Fibroblast of skin of abdomen (primary cell): ENCODE measurements around the gene RASSF5.
A peak's percentile ranks its signal among the peaks of the same experiment; 100 is the strongest.

Experiments
- DNase-seq: peaks from one replicate; pipeline ENCODE4 v3.0.0-alpha.2; 2013

The RASSF5 gene

DNA sequence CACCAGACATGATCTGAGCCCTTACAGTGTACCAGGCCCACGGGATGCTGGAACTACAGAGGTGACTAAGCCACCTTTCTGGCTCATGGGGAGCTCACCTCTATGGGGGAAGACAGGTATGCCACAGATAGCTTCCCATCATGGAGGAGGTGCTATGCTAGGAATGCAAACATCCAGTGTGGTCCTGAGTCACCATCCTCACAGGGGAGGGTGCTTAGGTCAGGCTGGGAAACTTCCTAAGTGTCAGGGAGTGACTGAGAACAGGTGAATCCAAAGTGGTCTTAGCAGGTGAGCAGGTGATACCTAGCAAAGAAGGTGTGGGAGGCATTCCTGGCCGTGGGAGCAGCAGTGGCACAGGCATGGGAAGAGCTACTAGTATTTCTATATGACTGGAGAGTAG, 8.6 kb upstream of the RASSF5 start:
- no peak for DNase-seq

DNA sequence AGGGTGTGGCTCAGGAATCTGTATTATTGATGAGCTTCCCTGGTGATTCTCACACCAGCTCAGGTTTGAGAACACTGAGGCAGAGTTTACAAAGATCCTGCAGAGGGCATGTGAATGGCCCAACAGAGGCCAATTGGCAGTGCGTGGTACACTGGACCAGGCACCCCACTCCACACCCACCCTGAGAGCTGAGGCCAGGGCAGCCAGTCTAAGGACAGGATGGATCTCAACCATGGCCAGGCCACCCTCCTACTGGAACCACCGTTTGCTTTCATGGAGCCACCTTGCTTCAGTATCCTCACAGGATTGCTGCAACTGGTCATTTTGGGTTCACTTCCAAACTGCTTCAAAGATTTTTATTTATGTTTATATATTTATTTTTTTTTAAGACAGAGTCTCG, 7.3 kb upstream of the RASSF5 start:
- DNase-seq: no peak

DNA sequence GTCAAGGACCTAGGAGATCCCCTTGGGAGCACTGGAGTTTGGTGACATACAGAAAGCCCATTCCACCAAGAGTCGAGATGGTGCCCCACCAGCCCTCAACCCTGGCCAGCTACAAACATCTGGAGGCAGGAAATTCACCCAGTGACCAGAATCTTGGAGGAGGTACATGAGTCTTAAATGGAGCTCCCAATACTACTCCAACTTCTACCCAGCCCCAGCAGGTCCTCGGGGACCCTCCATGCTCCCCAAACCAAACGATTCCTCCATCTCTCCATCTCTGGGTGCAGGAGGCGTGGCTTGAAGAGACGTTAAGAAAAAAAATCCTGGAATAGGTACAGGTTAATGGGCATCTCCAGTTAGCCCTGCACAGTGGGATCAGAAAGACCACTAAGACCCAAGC, 5.5 kb upstream of the RASSF5 start:
- no peak for DNase-seq

DNA sequence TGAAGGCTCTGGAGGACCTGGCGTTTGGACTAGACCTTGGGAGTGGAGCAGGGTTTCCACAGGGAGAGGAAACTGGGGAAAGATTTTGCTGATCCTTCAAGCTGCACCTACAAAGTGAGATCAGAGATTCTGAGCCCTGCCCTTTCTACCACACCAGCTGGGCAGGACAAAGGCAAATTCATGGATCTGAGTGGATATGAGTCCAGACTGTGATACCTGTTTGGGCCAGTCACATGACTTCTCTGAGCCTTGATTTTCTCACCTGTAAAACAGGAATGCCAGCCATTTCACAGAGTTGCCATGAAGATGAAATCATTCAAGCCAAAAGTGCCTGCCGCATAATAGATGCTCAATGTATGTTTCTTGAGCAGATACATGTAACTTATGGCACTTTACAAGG, 4.9 kb upstream of the RASSF5 start:
- no peak for DNase-seq

DNA sequence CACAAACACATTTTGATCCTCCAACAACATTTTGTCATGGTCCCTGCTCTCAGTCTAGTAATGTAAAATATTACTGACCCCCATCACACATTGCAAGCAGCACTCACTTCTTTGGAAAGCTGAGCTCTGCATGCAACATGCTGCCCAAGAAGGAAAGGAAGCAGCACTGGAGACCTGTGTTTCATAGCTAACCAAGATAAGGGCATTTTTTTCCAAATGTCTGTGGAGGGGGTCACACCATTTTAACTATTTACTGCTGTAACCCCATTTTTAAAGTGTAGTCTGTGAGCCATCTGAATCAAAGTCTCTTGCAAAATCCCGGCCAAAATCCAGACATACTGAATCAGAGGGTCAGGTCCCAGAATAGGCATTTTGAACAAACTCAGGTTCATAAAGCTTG, 4.5 kb upstream of the RASSF5 start:
- DNase-seq: no peak

DNA sequence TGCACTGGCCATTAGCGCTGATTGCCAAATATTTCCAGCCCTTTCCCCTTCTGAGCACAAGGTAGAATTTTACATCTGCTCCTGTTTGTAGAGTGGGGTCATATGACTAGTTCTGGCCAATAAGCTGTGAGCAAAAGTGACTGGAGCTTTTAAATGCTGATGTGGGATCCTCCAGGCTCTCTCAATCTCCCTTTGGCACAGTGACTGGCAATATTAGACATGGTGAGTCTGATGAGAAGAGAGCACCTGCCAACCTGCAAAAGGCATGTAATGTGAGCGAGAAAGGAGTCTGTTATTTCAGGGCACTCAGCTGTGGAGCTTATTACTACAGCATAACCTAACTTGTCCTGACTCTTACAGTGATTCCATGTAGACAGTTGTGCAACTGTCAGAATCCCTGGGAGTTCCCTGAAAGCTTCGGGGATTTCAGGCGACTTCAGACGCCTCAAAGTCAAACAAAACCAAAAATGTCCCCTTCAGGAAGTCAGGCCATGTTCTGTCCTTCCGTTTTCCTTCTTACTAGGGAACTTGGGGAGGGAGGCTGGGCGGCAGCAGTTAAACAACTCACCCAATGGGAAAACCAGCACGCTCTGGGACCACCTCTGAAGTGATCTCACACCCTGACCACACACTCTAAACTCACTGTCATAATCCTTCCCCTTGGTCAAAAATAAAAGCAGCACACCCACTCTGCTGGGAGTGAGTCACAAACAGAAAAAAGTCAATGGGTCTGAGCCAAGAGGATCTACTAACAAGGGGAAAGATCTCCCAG, 3.6 kb upstream of the RASSF5 start:
- DNase-seq: peak; percentile 94

DNA sequence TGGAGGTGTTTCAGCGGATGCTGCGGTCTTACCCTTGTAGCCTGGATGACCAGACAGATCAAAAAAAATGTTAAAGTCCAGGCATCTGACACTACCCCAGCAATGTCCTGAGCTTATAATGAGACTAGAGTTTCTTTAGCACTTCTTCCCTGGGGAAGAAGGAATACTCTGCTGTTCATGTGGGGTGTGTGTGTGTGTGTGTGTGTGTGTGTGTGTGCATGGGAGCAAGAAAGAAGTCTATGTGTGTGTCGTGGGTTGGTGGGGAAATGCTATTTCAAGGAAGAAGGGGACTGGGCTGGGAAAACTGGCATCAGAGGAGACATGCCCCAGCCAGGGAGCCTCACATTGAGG, 3.0 kb upstream of the RASSF5 start:
- DNase-seq: no peak

DNA sequence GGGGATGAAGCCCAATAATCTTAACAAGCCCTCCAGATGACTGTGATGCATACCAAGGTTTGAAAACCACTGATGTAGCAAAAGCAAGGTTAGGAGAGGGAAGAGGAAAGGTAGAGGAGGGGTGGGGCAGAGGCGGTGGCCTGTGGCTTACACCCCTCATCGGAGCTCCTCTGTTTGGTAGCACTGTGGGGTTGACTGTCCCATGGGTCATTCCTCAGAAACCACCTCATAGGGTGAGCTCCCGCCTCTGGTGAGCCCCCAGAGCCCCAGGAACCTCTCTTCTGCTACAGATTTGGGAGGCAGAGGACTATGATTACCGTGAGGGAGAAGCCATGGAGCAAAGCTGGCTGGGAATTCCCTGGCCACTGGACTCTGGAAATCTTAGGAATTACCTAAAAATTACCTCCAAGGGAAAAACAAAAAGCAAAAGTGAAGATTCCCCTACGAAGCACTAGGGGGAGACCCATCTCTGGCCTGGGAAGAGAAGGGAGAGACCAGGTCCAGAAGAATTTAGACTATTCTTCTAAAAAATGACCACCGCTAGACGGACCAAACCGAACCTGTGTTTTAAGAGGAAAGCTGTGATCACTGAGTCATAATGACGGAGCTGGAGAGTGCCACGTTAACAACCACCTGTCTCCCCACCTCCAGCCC, 1.5 kb upstream of the RASSF5 start:
- DNase-seq: peak; percentile 34

DNA sequence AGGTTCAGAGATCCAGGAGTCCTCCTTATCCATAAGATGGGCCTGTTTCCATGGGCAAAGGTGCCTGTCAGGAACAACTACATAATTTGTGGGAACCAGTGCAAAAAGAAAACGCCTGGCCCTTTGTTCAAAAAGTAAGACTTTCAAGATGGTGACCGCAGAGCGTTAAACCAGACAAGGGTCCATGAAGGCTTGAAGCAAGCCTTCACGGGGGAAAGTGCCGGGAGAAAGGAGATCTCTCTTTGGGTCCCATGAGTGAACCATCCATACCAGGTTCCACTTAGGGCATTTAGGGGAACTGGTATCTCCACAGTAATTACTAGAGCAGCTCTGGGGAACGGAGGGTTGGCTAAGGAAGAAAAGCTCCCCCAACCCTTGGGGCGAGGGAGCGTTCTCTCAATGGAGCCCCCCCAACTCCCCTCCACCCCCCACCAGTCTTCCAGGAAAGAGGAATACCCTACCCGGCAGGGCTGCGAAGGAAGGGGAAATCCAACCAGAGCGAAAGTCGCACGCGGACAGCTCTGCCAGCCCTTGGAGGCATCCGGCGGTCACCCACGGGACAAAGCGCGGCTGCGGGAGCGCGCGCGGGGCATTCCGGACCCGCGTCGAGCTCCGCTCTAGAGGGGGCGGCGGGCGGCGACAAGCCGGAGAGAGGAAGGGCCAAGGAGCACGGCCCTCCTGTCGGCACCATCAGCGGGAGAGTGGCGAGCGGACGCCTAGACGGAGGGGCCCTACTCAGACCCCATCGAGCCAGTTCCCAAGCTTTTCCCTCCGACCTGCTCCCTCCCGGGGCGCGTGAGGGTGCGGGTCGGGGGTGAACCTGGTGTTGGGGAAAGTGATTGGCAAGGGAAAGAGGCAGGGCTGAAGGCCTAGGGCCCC, 687 bp upstream of the RASSF5 start:
- no peak for DNase-seq

DNA sequence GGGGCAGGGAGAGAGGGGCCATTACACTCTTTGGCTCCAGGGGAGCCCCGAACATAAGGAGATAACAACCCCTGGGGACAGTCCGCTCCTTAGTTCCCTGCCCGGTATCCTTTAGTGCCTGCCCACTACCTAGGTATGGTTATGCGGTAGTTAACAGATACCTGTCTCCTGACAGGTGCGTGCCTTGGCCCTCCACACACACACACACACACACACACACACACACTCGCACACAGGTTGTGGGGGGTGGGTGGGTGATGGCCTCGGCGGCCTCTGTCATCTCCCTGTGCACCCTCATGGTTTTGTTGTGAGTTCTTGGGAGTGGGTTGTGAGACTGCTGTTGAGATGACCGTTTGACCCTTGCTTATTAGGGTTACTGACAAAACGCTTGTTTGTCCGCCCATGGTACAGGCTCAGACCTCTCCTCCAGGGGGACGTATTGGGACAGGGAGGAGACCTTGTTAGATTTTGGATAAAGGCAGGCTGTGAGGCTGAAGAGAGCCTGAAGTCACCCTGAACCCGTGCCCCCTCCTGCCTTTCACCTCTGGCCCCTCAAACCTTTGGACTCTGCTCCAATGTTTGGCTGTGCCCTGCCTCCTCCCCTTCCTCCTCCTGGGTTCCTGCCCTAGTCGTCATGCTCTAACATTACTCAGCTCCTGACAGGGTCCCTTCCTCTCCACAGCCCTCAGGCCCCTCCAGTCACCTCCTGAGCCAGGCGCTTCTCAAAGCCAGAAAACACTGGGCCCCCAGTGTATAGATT, 979 bp downstream of the RASSF5 start:
- DNase-seq: no peak

DNA sequence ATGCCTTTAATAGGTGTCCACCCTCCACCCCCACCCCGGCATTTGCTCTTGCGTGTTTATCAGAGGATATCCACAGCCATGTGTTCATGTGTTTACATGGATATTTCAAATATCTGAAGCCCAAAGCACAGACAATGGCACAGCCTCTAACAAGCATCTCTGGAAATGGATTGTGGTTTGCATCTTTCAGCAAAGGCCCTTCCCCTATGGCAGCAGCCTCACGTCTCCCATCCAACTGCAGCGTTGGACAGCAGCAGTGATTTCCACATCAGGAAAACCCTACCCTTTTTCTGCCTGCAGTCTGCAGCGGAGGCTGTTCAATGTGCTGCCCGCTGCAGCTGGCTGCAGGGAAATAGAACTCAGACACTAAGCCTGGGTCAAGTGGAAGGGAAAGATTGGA, 1.6 kb downstream of the RASSF5 start:
- peak; percentile 73 for DNase-seq

DNA sequence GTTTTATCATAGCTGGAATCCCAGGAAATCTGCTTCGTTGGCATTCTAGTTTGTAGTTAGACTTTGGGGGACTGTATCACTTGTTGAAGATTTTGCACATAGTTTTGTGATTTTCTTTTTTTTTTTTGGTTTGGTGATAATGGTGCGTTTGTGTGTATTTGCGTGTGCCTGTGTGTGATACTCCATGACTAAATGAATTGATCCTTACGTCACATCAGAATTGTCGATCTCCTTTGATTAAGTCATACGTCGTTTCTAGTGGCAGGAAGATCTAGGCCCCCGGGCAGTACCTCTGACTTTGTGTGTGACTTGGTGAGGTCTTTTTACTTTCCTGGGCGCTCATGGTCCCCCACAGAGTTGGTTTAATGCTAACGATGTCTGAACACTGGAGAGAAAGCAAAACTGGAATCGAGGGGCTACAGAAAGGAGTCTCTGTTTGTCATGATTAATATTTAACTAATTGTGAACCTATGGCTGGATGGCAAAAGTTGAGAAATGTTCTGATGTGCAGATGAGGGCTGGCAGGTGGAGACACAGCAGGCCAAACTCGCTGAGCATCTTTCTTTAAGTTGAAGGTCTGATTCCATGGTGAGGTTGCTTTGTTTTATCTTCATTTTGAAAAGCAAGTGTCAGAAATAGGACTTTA, 2.4 kb downstream of the RASSF5 start:
- no peak for DNase-seq

DNA sequence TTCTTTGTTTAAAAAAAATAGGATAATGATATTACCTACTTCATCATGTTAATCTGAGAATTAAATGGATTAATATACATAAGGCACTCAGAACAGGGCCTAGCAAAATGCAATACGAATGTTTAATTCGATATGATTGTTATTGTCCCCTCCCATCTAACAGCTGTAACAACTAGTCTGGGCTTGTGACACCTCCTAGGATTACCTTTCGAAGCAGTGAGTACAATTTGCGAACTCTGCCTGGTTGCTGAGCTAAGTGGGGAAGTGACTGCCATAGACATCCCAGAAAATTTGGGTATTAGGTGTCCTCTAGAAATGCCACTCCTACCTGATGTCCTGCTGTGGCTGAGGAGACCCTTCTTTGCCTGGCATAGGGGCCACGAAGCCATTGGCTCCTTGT, 3.0 kb downstream of the RASSF5 start:
- DNase-seq: no peak

DNA sequence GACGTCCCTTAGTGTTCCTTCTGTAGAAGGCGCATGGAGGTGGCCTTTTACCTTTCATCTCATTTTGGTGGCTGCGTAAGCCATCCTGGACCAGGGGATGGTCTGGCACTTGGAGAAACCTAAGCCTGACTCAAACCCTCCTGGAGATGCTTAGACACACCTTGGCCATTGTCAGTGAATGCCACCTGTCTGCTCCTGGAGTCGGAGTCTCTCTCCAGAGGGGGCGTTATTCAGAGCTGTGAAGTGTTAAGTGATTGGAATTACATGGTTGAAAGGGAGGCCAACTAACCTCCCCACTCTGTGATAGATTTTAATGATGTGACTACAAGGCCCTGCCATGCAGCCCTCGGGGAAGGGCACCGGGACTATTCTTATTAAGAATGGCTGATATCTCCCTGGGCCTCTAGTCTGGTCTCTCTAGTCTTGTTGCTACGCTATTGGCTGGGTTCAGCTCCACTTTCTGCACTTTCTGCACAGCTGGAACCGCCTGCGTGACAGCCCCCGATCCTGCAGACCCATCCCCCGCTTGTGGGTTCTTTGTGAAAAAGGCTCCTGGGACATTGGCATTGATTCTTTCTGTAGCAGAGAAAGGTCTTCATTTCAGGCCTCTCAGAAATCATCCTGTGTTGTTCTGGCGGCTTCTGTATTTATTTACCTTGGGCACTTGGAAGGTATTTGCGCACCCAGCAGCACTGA, 4.2 kb downstream of the RASSF5 start:
- DNase-seq: no peak

DNA sequence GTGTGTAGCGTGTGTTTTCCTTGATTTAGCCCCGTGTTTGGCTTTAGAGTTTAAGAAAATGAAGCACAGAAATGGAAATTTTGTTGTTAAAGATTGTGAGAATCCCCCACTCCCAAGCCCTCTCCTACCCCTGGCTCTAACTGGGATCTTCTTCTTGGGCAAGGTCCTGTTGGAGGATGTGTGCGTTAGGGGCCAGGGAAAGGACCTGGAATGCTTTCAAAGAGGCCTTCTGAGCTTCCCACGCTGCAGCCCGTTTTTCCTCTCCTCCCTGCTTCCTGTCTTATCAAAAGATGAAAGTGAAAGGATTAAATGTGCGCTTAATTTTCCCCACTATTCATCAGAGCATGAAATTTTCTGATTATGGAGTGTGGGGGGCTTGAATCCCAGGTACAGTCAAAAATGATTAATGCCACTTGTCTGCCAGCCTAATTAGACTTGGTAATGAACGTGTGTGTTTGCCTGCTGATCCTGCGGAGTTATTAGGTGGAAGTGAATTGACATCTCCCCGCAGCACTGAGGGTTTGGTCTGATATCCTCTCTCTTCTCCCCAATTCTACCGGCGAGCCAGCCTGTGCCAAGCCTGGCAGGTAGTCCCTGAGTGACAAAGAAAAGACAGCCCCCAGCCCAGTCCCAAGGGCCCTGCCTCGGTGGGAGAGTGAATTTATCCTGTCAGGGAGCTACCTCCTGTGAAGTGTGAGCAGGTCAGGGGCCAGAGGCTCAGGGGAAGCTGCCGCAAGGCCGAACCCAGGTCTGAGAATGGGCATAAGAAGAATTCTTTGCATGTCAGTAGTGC, 4.9 kb downstream of the RASSF5 start:
- DNase-seq: no peak

DNA sequence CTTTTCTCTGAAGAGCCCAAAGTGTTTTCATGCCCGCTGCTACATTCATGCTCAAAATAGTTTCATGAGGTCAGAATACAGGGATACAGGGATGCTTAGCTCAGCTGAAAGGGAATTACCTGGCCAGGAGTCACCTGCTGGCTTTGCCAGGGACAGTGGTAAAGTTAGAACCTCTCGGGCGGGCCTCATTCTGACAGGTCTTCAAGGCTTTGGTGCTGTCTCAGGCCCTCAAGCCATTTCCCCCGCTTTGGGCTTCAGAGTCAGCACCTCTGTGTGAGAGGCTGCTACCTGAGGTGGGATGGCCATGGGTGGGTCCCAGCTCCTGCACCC, 5.5 kb downstream of the RASSF5 start:
- DNase-seq: no peak

DNA sequence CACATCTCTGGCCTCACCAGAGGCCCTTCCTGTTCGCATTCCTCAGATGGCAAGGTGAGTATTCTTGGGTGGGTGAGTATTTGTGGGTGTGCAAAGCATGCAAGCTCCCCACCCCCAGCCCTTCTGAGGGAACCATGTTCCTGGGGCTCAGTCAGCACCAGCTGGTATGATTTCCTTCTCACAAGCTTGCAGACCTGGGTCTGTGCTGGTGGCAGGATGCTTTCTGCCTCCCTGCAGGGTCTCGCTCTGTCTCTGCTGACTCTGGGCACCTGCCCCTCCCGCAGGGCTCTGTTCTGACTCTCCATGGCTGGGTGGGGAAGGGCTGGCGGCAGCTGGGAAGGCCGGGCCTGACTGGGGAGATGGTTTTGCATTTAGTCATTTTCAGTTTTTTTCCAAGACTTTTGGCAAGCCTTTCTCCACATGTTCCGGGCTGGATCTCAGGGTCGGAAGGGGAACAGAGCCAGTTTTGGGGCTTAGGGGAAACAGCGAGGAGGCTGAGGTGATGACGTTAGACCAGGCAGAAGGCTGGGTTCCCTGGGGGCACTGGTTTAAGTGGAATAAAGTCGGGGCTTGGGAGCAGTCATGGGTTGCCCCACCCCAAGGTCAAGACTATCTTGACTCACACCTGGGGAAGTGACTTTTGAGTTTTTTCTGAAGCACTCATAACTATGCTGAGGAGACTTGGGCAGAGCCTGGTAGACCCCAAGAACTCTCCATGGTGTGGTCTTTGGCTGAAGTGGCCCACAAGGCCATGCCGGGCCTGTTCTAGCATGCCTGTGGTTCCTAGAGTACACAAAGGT, 6.2 kb downstream of the RASSF5 start:
- peak; percentile 91 for DNase-seq

DNA sequence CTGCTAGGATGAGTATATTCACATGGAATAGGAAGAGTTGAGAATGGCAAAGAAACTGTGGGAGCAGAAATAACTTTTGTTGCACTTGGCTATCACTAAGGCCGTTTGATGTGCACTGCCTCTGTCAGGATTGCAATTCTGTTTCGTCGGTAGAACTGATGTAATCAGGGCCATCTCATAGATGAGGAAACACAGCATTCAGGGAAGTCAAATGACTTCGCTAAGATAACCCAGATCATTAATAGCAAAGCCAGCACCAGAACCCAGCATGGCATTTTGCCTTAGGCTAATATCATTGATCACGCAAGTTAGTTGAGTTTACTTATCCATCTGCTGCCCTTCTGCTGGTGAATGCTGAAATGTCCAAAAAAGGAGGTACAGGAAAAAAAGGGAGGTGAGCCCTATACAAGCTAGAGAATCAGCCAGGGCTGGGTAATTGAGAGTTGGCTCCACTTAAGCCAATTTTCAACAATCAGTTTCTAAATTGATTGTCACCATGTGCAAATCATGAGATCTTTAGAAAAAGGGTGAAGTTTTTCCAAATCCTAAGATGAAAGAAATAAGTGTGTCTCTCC, 7.6 kb downstream of the RASSF5 start:
- DNase-seq: no peak

DNA sequence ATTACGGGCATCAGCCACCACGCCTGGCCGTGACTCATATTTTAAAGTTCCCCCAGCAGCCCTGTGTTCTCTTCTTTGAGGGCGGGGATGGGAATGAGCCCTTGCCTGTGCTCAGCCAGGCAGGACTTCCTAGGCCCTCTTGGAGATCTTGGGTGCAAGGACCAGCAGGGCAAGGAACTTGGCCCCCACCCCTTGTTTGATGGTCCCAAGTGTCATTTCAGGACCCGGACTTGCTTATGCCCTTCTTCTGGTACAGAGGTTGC, 9.3 kb downstream of the RASSF5 start:
- no peak for DNase-seq

DNA sequence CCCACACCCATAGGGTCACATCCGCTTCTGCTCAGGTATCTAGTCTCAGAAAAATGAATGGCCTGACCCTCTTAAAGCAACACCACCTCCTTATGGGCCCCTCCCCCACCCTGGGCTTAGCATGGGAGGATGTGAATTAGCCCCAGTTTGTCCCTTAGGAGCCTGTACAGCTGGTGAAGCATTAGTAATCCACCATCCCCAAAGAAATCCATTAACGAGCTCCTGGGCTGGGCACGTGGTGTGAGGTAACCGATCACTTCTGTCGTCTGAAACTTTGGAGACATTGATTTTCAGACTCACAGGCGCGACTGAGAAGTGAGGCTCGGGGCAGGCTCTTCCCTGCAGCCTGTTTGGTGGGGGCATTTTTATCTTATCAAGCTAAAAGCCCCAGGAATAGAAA, 10.5 kb downstream of the RASSF5 start:
- DNase-seq: no peak
